Tibial nerve (tissue), 4 donors: ENCODE data around the gene KRT5. TPM values are rescaled to one million over a fixed set of nuclear protein-coding genes. Genes with fewer than 3 reads are reported as not detected.

Experiments
- DNase-seq, 2 donors: peaks; one replicate each; pipeline ENCODE4 v3.0.0-alpha.2; 2019; ENCODE audit warnings: low spot score in 2 of 2
- H3K27ac ChIP-seq, 4 donors: fragments of 200-600 bp; sonication (generic) in 3 of 4; one replicate each; pipeline ENCODE4 v1.5.1; 2017 to 2019; ENCODE audit warnings: mild to moderate bottlenecking in 1 of 4
- H3K27me3 ChIP-seq, 2 donors: fragments of 200-600 bp; sonication (generic) in 1 of 2; one replicate each; pipeline versions ENCODE4 v1.5.1 to v1.6.0; 2017 to 2019
- H3K36me3 ChIP-seq, 3 donors: fragments of 200-600 bp; sonication (generic); one replicate each; pipeline ENCODE4 v1.5.1; 2018 to 2019
- H3K4me1 ChIP-seq, 4 donors: fragments of 200-600 bp; sonication (generic) in 3 of 4; one replicate each; pipeline ENCODE4 v1.5.1; 2017 to 2019
- H3K4me3 ChIP-seq, 4 donors: fragments of 200-600 bp; sonication (generic) in 3 of 4; one replicate each; pipeline ENCODE4 v1.5.1; 2017 to 2019; ENCODE audit warnings: mild to moderate bottlenecking in 1 of 4, moderate library complexity in 1 of 4
- H3K9me3 ChIP-seq, 4 donors: fragments of 200-600 bp; sonication (generic) in 3 of 4; one replicate each; pipeline ENCODE4 v1.5.1; 2017 to 2019
- CTCF ChIP-seq, 5 experiments: fragments of 200-600 bp in 3 of 5; fragments of 450-650 bp in 2 of 5; sonication (generic) in 3 of 5; IDR thresholded peaks; one replicate each; pipeline ENCODE4 v1.5.1; 2016 to 2019; ENCODE audit warnings: antibody characterized with exemption in 5 of 5, mild to moderate bottlenecking in 3 of 5, moderate library complexity in 2 of 5
- EP300 ChIP-seq, 2 donors: sonication (generic); formaldehyde crosslinking; IDR thresholded peaks; one replicate each; pipeline ENCODE4 v1.6.1; 2017; ENCODE audit warnings: antibody characterized with exemption in 2 of 2, mild to moderate bottlenecking in 1 of 2
- POLR2A ChIP-seq, 2 donors: fragments of 450-650 bp; IDR thresholded peaks; one replicate each; pipeline ENCODE4 v1.6.1; 2017; ENCODE audit warnings: antibody characterized with exemption in 2 of 2, mild to moderate bottlenecking in 2 of 2, moderate library complexity in 2 of 2
- WGBS, 2 donors: methylation state at CpG; one replicate each; pipeline ENCODE4 v1.1.5; 2018; 5-methylcytosine and 5-hydroxymethylcytosine counted together
- total RNA-seq, 4 donors: library from RNA; depleted of rRNA; stranded (reverse); fragments of >200 nt; gene quantifications; one replicate each; pipeline ENCODE4 v1.1.0, GENCODE V29; 2016

KRT5 gene
- total RNA-seq, 4 donors from 2014 or later, result 0.22 to 2.7 TPM; not detected in 2

GRCh38 chr12:52559979-52560378 lies 39.8 kb upstream of the KRT5 start:
- Histone ChIP-seq H3K27me3 (peaks cover 0 to 22% of the 10 kb centered on the region in 2 donors), H3K9me3 (no peaks in the 10 kb centered on the region), H3K4me1 (no peaks in the 10 kb centered on the region), H3K36me3 (no peaks in the 10 kb centered on the region), H3K4me3 (no peak overlapping the region), H3K27ac (no peak overlapping the region)
- no peak for TF ChIP-seq EP300 (IDR thresholded peaks at IDR 0.05)
- TF ChIP-seq POLR2A (IDR thresholded peaks at IDR 0.05), result no peak
- TF ChIP-seq CTCF (IDR thresholded peaks at IDR 0.05), result no peak
- 81 to 83% methylated on average over 4 of the region's 4 CpGs for WGBS, 2 donors
- no peak for DNase-seq

- H3K9me3 ChIP-seq, result no peaks in the 10 kb centered on the region
- H3K4me3 ChIP-seq, result no peak overlapping the region
- peaks cover 0 to 14% of the 10 kb centered on the region in 2 donors for H3K27me3 ChIP-seq
- DNase-seq, result no peak
- no peaks in the 10 kb centered on the region for H3K36me3 ChIP-seq
- WGBS, 2 donors, result 73 to 80% methylated on average over 8 of the region's 8 CpGs
- no peak overlapping the region for H3K27ac ChIP-seq
- H3K4me1 ChIP-seq, result no peaks in the 10 kb centered on the region
- TF ChIP-seq POLR2A (IDR thresholded peaks at IDR 0.05) (no peak), EP300 (IDR thresholded peaks at IDR 0.05) (no peak), CTCF (IDR thresholded peaks at IDR 0.05) (no peak)
Observed at GRCh38 chr12:52558781-52559445, 38.7 kb upstream of the KRT5 start.

GRCh38 chr12:52557476-52557875 lies 37.3 kb upstream of the KRT5 start:
- Histone ChIP-seq H3K4me3 (no peak overlapping the region), H3K27me3 (peaks cover 0 to 9% of the 10 kb centered on the region in 2 donors), H3K9me3 (no peaks in the 10 kb centered on the region), H3K4me1 (no peaks in the 10 kb centered on the region), H3K36me3 (no peaks in the 10 kb centered on the region), H3K27ac (no peak overlapping the region)
- TF ChIP-seq EP300 (IDR thresholded peaks at IDR 0.05), result no peak
- TF ChIP-seq CTCF (IDR thresholded peaks at IDR 0.05), result no peak
- no peak for TF ChIP-seq POLR2A (IDR thresholded peaks at IDR 0.05)
- no peak for DNase-seq
- WGBS, 2 donors, result 54 to 57% methylated on average over 2 of the region's 2 CpGs

GRCh38 chr12:52555577-52555976 lies 35.4 kb upstream of the KRT5 start:
- DNase-seq, result no peak
- TF ChIP-seq EP300 (IDR thresholded peaks at IDR 0.05), result no peak
- TF ChIP-seq POLR2A (IDR thresholded peaks at IDR 0.05), result no peak
- TF ChIP-seq CTCF (IDR thresholded peaks at IDR 0.05), result no peak
- H3K9me3 ChIP-seq, result no peaks in the 10 kb centered on the region
- H3K4me3 ChIP-seq, result no peak overlapping the region
- peaks cover 0 to 9% of the 10 kb centered on the region in 2 donors for H3K27me3 ChIP-seq
- no peak overlapping the region for H3K27ac ChIP-seq
- no peaks in the 10 kb centered on the region for H3K4me1 ChIP-seq
- H3K36me3 ChIP-seq, result no peaks in the 10 kb centered on the region
- 75% methylated on average over 6 of the region's 6 CpGs for WGBS, 2 donors

GRCh38 chr12:52552681-52553195 lies 32.5 kb upstream of the KRT5 start, which contains the start of gene KRT71:
Gene KRT71 (minus strand): TSS chr12:52553145. CDS start chr12:52553077, 68 bp downstream.
- no peak for DNase-seq
- H3K27me3 ChIP-seq, result no peaks in the 10 kb centered on the region
- 84 to 88% methylated on average over 14 of the region's 14 CpGs for whole genome bisulfite sequencing, 2 donors
- H3K4me3 ChIP-seq, result no peak within 1 kb of the TSS
- no peaks in the 10 kb centered on the region for H3K36me3 ChIP-seq
- no peak for TF ChIP-seq EP300 (IDR thresholded peaks at IDR 0.05)
- no peak for TF ChIP-seq POLR2A (IDR thresholded peaks at IDR 0.05)
- no peak for TF ChIP-seq CTCF (IDR thresholded peaks at IDR 0.05)
- no peak within 1 kb of the TSS for H3K27ac ChIP-seq
- no peaks in the 10 kb centered on the region for H3K9me3 ChIP-seq
- H3K4me1 ChIP-seq, result no peaks in the 10 kb centered on the region
